ENCODE data around the gene REPS1.
"Not testable (repeated sequence)": the region's sequence is repeated elsewhere in the genome, so short reads cannot be mapped to it uniquely, and the experiment has no call there.

REPS1 gene

GRCh38 chr6:138945354-138945753 lies 42.7 kb downstream of the REPS1 start:
- H3K27ac ChIP-seq (ENCODE audit: low read depth, low read length), result no peak overlapping the region
- no peaks in the 10 kb centered on the region for H3K9me3 ChIP-seq (ENCODE audit: control insufficient read depth in 5 of 5, low read length in 5 of 5)
- H3K9ac ChIP-seq (ENCODE audit: low read length in 5 of 5), result no peak overlapping the region
- no peaks in the 10 kb centered on the region for H3K27me3 ChIP-seq (ENCODE audit: control insufficient read depth in 5 of 5, insufficient read depth in 4 of 5, low read length in 5 of 5)
- H3K36me3 ChIP-seq (ENCODE audit: control insufficient read depth in 5 of 5, insufficient read depth in 5 of 5, low read length in 5 of 5), result peaks cover 5 to 19% (median 15%) of the 10 kb centered on the region in 5 donors
- peaks cover 0 to 6% (median 0%) of the 10 kb centered on the region in 5 donors for H3K4me1 ChIP-seq (ENCODE audit: control insufficient read depth in 5 of 5, insufficient read depth in 5 of 5, low read length in 5 of 5)
- no peak overlapping the region for H3K4me3 ChIP-seq (ENCODE audit: low read depth in 1 of 5, low read length in 5 of 5)

DNA sequence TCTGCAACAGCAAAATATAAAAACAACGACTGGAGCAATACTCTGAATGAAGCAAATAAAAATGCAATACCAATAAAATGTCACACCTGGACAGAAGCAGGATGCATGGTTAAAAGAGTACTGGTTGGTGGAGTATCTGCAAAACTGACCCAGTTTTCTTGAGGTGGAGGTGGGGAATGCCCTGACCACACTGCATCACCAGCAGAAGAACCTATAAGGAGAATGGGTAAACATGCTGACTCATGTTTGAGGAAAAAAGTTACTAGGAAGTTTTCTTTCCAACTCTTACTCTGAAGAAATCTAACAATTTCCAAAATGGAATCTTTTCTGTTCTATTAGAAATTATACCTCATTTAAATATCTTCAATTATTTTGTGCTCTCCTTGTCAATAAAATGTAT lies 43.6 kb downstream of the REPS1 start:
- Histone ChIP-seq H3K27ac (ENCODE audit: low read depth, low read length) (no peak overlapping the region), H3K4me3 (ENCODE audit: low read depth in 1 of 5, low read length in 5 of 5) (no peak overlapping the region), H3K9ac (ENCODE audit: low read length in 5 of 5) (no peak overlapping the region), H3K4me1 (ENCODE audit: control insufficient read depth in 5 of 5, insufficient read depth in 5 of 5, low read length in 5 of 5) (peaks cover 0 to 6% (median 0%) of the 10 kb centered on the region in 5 donors), H3K9me3 (ENCODE audit: control insufficient read depth in 5 of 5, low read length in 5 of 5) (no peaks in the 10 kb centered on the region), H3K36me3 (ENCODE audit: control insufficient read depth in 5 of 5, insufficient read depth in 5 of 5, low read length in 5 of 5) (peaks cover 5 to 22% (median 17%) of the 10 kb centered on the region in 5 donors), H3K27me3 (ENCODE audit: control insufficient read depth in 5 of 5, insufficient read depth in 4 of 5, low read length in 5 of 5) (no peaks in the 10 kb centered on the region)

DNA sequence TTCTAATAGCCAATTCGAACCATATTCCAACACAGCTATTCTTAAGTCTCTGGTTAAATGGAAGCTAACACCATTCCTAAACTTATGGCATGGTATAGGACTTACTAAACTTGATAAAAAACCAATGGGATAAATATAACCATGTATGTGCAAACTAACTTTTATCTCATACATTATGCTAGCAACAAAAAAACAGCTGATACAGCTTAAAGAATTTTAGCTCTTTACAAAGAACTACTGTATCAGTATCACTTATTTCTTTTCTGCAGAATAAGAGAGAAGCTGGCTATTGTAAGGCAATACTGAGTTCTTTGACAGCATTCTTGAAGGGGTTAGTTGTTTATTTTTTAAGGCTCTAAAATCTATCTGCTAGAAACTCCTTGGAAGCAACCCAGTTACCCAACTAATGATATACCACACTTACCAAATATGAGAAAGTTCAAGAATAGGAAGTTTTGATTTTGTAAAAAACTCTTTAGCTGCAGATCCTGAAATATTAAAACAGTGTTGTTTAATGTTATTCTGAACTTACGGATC lies 44.9 kb downstream of the REPS1 start:
- Histone ChIP-seq H3K4me1 (ENCODE audit: control insufficient read depth in 5 of 5, insufficient read depth in 5 of 5, low read length in 5 of 5) (peaks cover 0 to 6% (median 0%) of the 10 kb centered on the region in 5 donors), H3K27me3 (ENCODE audit: control insufficient read depth in 5 of 5, insufficient read depth in 4 of 5, low read length in 5 of 5) (no peaks in the 10 kb centered on the region), H3K4me3 (ENCODE audit: low read depth in 1 of 5, low read length in 5 of 5) (no peak overlapping the region), H3K27ac (ENCODE audit: low read depth, low read length) (no peak overlapping the region), H3K36me3 (ENCODE audit: control insufficient read depth in 5 of 5, insufficient read depth in 5 of 5, low read length in 5 of 5) (peaks cover 5 to 24% (median 21%) of the 10 kb centered on the region in 5 donors), H3K9ac (ENCODE audit: low read length in 5 of 5) (no peak overlapping the region), H3K9me3 (ENCODE audit: control insufficient read depth in 5 of 5, low read length in 5 of 5) (no peaks in the 10 kb centered on the region)

- H3K36me3 ChIP-seq (ENCODE audit: control insufficient read depth in 5 of 5, insufficient read depth in 5 of 5, low read length in 5 of 5), result peaks cover 6 to 28% (median 13%) of the 10 kb centered on the region in 5 donors
- not testable (repeated sequence) for H3K27me3 ChIP-seq (ENCODE audit: control insufficient read depth in 5 of 5, insufficient read depth in 4 of 5, low read length in 5 of 5); H3K27ac ChIP-seq (ENCODE audit: low read depth, low read length); H3K9me3 ChIP-seq (ENCODE audit: control insufficient read depth in 5 of 5, low read length in 5 of 5); H3K9ac ChIP-seq (ENCODE audit: low read length in 5 of 5); H3K4me3 ChIP-seq (ENCODE audit: low read depth in 1 of 5, low read length in 5 of 5); H3K4me1 ChIP-seq (ENCODE audit: control insufficient read depth in 5 of 5, insufficient read depth in 5 of 5, low read length in 5 of 5)
Measured at GRCh38 chr6:138936873-138937272, 51.2 kb downstream of the REPS1 start.

- Histone ChIP-seq H3K27ac (ENCODE audit: low read depth, low read length) (no peak overlapping the region), H3K4me3 (ENCODE audit: low read depth in 1 of 5, low read length in 5 of 5) (no peak overlapping the region), H3K4me1 (ENCODE audit: control insufficient read depth in 5 of 5, insufficient read depth in 5 of 5, low read length in 5 of 5) (no peaks in the 10 kb centered on the region), H3K9me3 (ENCODE audit: control insufficient read depth in 5 of 5, low read length in 5 of 5) (no peaks in the 10 kb centered on the region), H3K36me3 (ENCODE audit: control insufficient read depth in 5 of 5, insufficient read depth in 5 of 5, low read length in 5 of 5) (peaks cover 3 to 20% (median 14%) of the 10 kb centered on the region in 5 donors), H3K9ac (ENCODE audit: low read length in 5 of 5) (no peak overlapping the region), H3K27me3 (ENCODE audit: control insufficient read depth in 5 of 5, insufficient read depth in 4 of 5, low read length in 5 of 5) (no peaks in the 10 kb centered on the region)
Measured at GRCh38 chr6:138931660-138932059, 56.4 kb downstream of the REPS1 start.

- H3K27ac ChIP-seq (ENCODE audit: low read depth, low read length), result no peak overlapping the region
- peaks cover 3 to 20% (median 16%) of the 10 kb centered on the region in 5 donors for H3K36me3 ChIP-seq (ENCODE audit: control insufficient read depth in 5 of 5, insufficient read depth in 5 of 5, low read length in 5 of 5)
- no peak overlapping the region for H3K4me3 ChIP-seq (ENCODE audit: low read depth in 1 of 5, low read length in 5 of 5)
- H3K9ac ChIP-seq (ENCODE audit: low read length in 5 of 5), result no peak overlapping the region
- H3K4me1 ChIP-seq (ENCODE audit: control insufficient read depth in 5 of 5, insufficient read depth in 5 of 5, low read length in 5 of 5), result no peaks in the 10 kb centered on the region
- H3K9me3 ChIP-seq (ENCODE audit: control insufficient read depth in 5 of 5, low read length in 5 of 5), result no peaks in the 10 kb centered on the region
- no peaks in the 10 kb centered on the region for H3K27me3 ChIP-seq (ENCODE audit: control insufficient read depth in 5 of 5, insufficient read depth in 4 of 5, low read length in 5 of 5)
Measured at GRCh38 chr6:138926579-138926978, 61.5 kb downstream of the REPS1 start.

GRCh38 chr6:138925806-138926205 lies 62.2 kb downstream of the REPS1 start:
- Histone ChIP-seq H3K36me3 (ENCODE audit: control insufficient read depth in 5 of 5, insufficient read depth in 5 of 5, low read length in 5 of 5) (peaks cover 3 to 20% (median 16%) of the 10 kb centered on the region in 5 donors), H3K9ac (ENCODE audit: low read length in 5 of 5) (no peak overlapping the region), H3K27ac (ENCODE audit: low read depth, low read length) (no peak overlapping the region), H3K27me3 (ENCODE audit: control insufficient read depth in 5 of 5, insufficient read depth in 4 of 5, low read length in 5 of 5) (no peaks in the 10 kb centered on the region), H3K4me1 (ENCODE audit: control insufficient read depth in 5 of 5, insufficient read depth in 5 of 5, low read length in 5 of 5) (no peaks in the 10 kb centered on the region), H3K9me3 (ENCODE audit: control insufficient read depth in 5 of 5, low read length in 5 of 5) (no peaks in the 10 kb centered on the region), H3K4me3 (ENCODE audit: low read depth in 1 of 5, low read length in 5 of 5) (no peak overlapping the region)

DNA sequence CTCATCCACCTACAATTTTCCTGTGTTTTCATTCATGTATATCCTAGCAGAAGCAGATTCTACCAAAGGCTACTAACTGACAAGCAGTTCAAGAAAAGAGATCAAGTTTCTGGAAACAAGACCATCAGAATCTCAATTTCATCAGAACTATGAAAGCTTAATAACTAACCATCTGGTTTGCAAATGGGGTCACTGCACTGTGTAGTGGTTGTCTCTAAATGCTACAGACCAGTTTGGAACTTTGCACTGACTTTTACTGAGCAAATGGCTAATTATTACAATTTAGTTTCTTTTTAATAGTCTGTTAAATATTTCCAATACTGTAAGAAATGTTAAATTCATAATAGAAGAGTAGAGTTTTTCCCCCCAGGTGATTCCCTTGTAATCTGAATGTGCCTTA lies 64.5 kb downstream of the REPS1 start:
- no peak overlapping the region for H3K4me3 ChIP-seq (ENCODE audit: low read depth in 1 of 5, low read length in 5 of 5)
- H3K9ac ChIP-seq (ENCODE audit: low read length in 5 of 5), result no peak overlapping the region
- peaks cover 3 to 25% (median 19%) of the 10 kb centered on the region in 5 donors for H3K36me3 ChIP-seq (ENCODE audit: control insufficient read depth in 5 of 5, insufficient read depth in 5 of 5, low read length in 5 of 5)
- H3K9me3 ChIP-seq (ENCODE audit: control insufficient read depth in 5 of 5, low read length in 5 of 5), result no peaks in the 10 kb centered on the region
- no peak overlapping the region for H3K27ac ChIP-seq (ENCODE audit: low read depth, low read length)
- H3K4me1 ChIP-seq (ENCODE audit: control insufficient read depth in 5 of 5, insufficient read depth in 5 of 5, low read length in 5 of 5), result no peaks in the 10 kb centered on the region
- no peaks in the 10 kb centered on the region for H3K27me3 ChIP-seq (ENCODE audit: control insufficient read depth in 5 of 5, insufficient read depth in 4 of 5, low read length in 5 of 5)

DNA sequence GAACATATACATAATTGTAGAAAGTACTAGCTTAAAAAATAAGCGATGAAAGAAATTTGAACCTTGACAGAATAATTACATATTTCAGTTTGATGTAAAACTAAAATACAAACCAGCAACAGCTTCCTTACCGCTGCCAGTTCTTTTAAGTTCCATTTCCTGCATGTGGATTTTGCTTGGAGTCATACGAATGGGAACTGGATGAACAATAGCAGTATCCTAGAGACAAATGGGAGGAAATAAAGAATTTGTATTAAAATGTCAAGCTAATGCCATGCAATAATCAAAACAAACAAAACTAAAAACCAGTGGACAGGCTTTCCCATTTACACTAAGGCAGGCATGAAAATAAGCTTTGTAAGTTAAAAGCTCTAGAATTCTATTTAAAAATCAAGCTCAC lies 67.1 kb downstream of the REPS1 start:
- no peak overlapping the region for H3K9ac ChIP-seq (ENCODE audit: low read length in 5 of 5)
- no peaks in the 10 kb centered on the region for H3K27me3 ChIP-seq (ENCODE audit: control insufficient read depth in 5 of 5, insufficient read depth in 4 of 5, low read length in 5 of 5)
- no peaks in the 10 kb centered on the region for H3K9me3 ChIP-seq (ENCODE audit: control insufficient read depth in 5 of 5, low read length in 5 of 5)
- H3K4me3 ChIP-seq (ENCODE audit: low read depth in 1 of 5, low read length in 5 of 5), result no peak overlapping the region
- H3K36me3 ChIP-seq (ENCODE audit: control insufficient read depth in 5 of 5, insufficient read depth in 5 of 5, low read length in 5 of 5), result peaks cover 11 to 26% (median 22%) of the 10 kb centered on the region in 5 donors
- H3K27ac ChIP-seq (ENCODE audit: low read depth, low read length), result no peak overlapping the region
- no peaks in the 10 kb centered on the region for H3K4me1 ChIP-seq (ENCODE audit: control insufficient read depth in 5 of 5, insufficient read depth in 5 of 5, low read length in 5 of 5)

- H3K4me3 ChIP-seq (ENCODE audit: low read depth in 1 of 5, low read length in 5 of 5), result no peak overlapping the region
- H3K4me1 ChIP-seq (ENCODE audit: control insufficient read depth in 5 of 5, insufficient read depth in 5 of 5, low read length in 5 of 5), result no peaks in the 10 kb centered on the region
- H3K27me3 ChIP-seq (ENCODE audit: control insufficient read depth in 5 of 5, insufficient read depth in 4 of 5, low read length in 5 of 5), result no peaks in the 10 kb centered on the region
- peaks cover 37 to 61% (median 57%) of the 10 kb centered on the region in 5 donors for H3K36me3 ChIP-seq (ENCODE audit: control insufficient read depth in 5 of 5, insufficient read depth in 5 of 5, low read length in 5 of 5)
- H3K9ac ChIP-seq (ENCODE audit: low read length in 5 of 5), result no peak overlapping the region
- no peak overlapping the region for H3K27ac ChIP-seq (ENCODE audit: low read depth, low read length)
- no peaks in the 10 kb centered on the region for H3K9me3 ChIP-seq (ENCODE audit: control insufficient read depth in 5 of 5, low read length in 5 of 5)
Measured at GRCh38 chr6:138914701-138915100, 73.4 kb downstream of the REPS1 start.
